Activated CD8-positive, alpha-beta memory T cell treated with anti-CD3 and anti-CD28 coated beads for 48 hours (primary cell): ENCODE results near the gene WNK4.
A peak's percentile ranks its signal among the peaks of the same experiment; 100 is the strongest.

ENCODE experiments used
- DNase-seq, 3 experiments: peaks; one replicate each; pipeline ENCODE4 v3.0.0-alpha.2; 2020; ENCODE audit warnings: low read depth in 2 of 3, low spot score in 2 of 3

Gene WNK4

GRCh38 chr17:42833767-42834422 lies 53.5 kb downstream of the WNK4 start:
- no peak for DNase-seq

- no peak for DNase-seq
Observed at GRCh38 chr17:42835732-42836131, 55.3 kb downstream of the WNK4 start.

GRCh38 chr17:42841975-42842685 lies 61.7 kb downstream of the WNK4 start:
- DNase-seq: no peak

GRCh38 chr17:42843358-42843934 lies 63.0 kb downstream of the WNK4 start:
- DNase-seq: no peak

GRCh38 chr17:42844271-42844670 lies 63.9 kb downstream of the WNK4 start, which contains the start of gene AOC2:
Gene AOC2 (plus strand): TSS chr17:42844580. CDS start chr17:42844627, 47 bp downstream.
- DNase-seq: no peak

- DNase-seq: no peak
Observed at GRCh38 chr17:42844761-42845555, 64.5 kb downstream of the WNK4 start.

GRCh38 chr17:42845556-42845917 lies 65.1 kb downstream of the WNK4 start:
- DNase-seq: no peak

GRCh38 chr17:42845918-42846593 lies 65.6 kb downstream of the WNK4 start:
- DNase-seq: peak in 1 of 3 experiments; percentile 24
